Ovary (tissue), 3 donors: ENCODE results near the gene MTX3.

Experiments used
- CTCF ChIP-seq, 3 donors: fragments of 450-650 bp in 2 of 3; fragments of 200-600 bp in 1 of 3; IDR thresholded peaks; one replicate each; pipeline versions ENCODE4 v1.5.1 to v1.8.0; 2016 to 2022; ENCODE audit warnings: antibody characterized with exemption in 3 of 3, mild to moderate bottlenecking in 1 of 3
- EP300 ChIP-seq: sonication (generic); formaldehyde crosslinking; IDR thresholded peaks from one replicate; pipeline ENCODE4 v1.6.1; 2017; ENCODE audit warnings: antibody characterized with exemption
- POLR2A ChIP-seq: fragments of 450-650 bp; IDR thresholded peaks from one replicate; pipeline ENCODE4 v1.6.1; 2017; ENCODE audit warnings: antibody characterized with exemption, mild to moderate bottlenecking, moderate library complexity
- donor health status: DM: no; HTN: no; CAD: no.

DNA sequence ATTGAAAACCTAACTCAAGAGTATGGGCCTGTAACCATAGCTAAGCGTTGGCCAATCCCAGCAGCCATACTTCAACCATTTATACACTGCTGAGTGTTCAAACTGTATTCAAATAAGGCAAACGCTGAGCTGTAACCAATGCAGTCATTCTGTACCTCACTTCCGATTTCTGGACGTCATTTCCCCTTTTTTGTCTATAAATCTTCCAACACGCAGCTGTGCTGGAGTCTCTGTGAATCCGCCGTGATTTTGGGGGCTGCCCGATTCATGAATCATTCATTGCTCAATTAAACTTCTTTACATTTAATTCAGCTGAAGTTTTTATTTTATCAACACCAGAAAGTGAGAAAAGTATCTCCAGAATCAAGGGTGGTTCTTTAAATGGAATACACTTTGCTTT is 31.7 kb downstream of the MTX3 start:
- TF ChIP-seq CTCF (IDR thresholded peaks at IDR 0.05) (no peak), POLR2A (no peak), EP300 (no peak)
